Brain microvascular endothelial cell (primary cell): ENCODE measurements around the gene CCDC124.

Experiments
- DNase-seq: peaks from one replicate; pipeline ENCODE4 v3.0.0-alpha.2; 2020
- H3K27ac ChIP-seq: fragments of 250-450 bp; sonication (Bioruptor Pico); 2 replicates; pipeline ENCODE4 v1.5.1; 2020; ENCODE audit warnings: mild to moderate bottlenecking, moderate library complexity
- H3K27me3 ChIP-seq: fragments of 250-450 bp; sonication (Bioruptor Pico); replicated peaks from 2 replicates; pipeline ENCODE4 v1.5.1; 2020; ENCODE audit warnings: mild to moderate bottlenecking
- H3K36me3 ChIP-seq: fragments of 250-450 bp; sonication (Bioruptor Pico); replicated peaks from 2 replicates; pipeline ENCODE4 v1.5.1; 2020; ENCODE audit warnings: mild to moderate bottlenecking
- H3K4me3 ChIP-seq: 2 replicates; pipeline ENCODE4 v1.5.1; 2011; ENCODE audit warnings: low read depth, mild to moderate bottlenecking, control low read depth, low read length, moderate library complexity
- CTCF ChIP-seq: IDR thresholded peaks from 2 replicates; pipeline ENCODE4 v1.5.1; 2011; ENCODE audit warnings: low read depth, mild to moderate bottlenecking, moderate library complexity, low read length, control low read depth, inconsistent platforms; ENCODE audit errors: missing control alignments
- in situ Hi-C: cut with HindIII; loops from 2 replicates; pipeline ENCODE4 v1.10.0; 2017; ENCODE audit warnings: low sequenced_read_pairs, low pct_ligation_motif_present

The CCDC124 gene

GRCh38 chr19:17942181-17942580, 9.4 kb downstream of the CCDC124 start:
- no peak for TF ChIP-seq CTCF
- Histone ChIP-seq H3K4me3 (no peak overlapping the region), H3K36me3 (peaks cover 8% of the 10 kb centered on the region), H3K27me3 (no peaks in the 10 kb centered on the region), H3K27ac (no peak overlapping the region)
- in situ Hi-C loops: no loop called here
- no peak for DNase-seq

GRCh38 chr19:17942582-17943273, 9.9 kb downstream of the CCDC124 start:
- no peak for TF ChIP-seq CTCF
- Histone ChIP-seq H3K4me3 (no peak overlapping the region), H3K36me3 (peaks cover 8% of the 10 kb centered on the region), H3K27me3 (no peaks in the 10 kb centered on the region), H3K27ac (no peak overlapping the region)
- in situ Hi-C loops: no loop called here
- DNase-seq: no peak

DNA sequence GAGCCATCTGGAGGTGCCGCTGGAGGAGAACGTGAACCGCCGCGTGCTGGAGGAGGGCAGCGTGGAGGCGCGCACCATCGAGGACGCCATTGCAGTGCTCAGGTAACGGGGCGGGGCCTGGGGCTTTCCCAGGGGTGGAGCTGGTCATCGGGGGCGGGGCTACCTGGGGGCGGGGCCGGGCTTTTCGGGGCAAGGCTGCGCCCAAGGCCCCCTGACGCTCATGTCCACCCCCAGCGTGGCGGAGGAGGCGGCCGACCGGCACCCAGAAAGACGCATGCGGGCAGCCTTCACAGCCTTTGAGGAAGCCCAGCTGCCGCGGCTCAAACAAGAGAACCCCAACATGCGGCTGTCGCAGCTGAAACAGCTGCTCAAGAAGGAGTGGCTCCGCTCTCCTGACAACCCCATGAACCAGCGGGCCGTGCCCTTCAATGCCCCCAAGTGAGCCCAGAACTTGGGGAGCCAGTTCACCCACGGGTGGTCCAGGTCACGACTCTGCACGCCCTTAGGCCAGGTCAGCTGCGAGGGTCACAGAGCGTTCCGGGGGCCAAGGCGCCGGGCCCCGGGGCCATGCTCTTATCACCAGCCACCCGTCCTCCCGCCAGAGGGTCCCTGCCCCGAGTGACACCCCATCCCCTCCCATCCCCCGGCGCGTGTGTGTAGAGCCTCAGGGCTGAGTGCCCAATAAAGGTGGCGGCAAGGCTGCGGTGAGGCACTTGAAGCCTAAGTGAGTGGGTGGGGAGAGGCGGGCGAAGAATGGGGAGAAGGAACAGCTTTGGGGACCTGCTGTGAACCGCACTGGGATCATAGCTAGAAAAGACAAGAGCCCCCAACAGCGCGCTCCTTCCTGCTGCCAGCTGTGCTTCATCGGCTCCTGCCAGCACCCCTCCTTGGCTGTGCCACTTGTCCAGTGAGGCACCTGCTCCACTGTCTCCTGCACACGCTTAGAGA, 10.7 kb downstream of the CCDC124 start:
- in situ Hi-C loops: no loop called here
- H3K27me3 ChIP-seq: no peaks in the 10 kb centered on the region
- TF ChIP-seq CTCF: no peak
- no peak overlapping the region for H3K4me3 ChIP-seq
- no peak for DNase-seq
- peaks cover 8% of the 10 kb centered on the region for H3K36me3 ChIP-seq
- H3K27ac ChIP-seq: no peak overlapping the region

- DNase-seq: peak; percentile 41
- peaks cover 5% of the 10 kb centered on the region for H3K36me3 ChIP-seq
- in situ Hi-C loops: no loop called here
- H3K27me3 ChIP-seq: peaks cover 3% of the 10 kb centered on the region
- no peak for TF ChIP-seq CTCF
- no peak overlapping the region for H3K4me3 ChIP-seq
- no peak overlapping the region for H3K27ac ChIP-seq
Measured at GRCh38 chr19:17944301-17944700, 11.5 kb downstream of the CCDC124 start.

DNA sequence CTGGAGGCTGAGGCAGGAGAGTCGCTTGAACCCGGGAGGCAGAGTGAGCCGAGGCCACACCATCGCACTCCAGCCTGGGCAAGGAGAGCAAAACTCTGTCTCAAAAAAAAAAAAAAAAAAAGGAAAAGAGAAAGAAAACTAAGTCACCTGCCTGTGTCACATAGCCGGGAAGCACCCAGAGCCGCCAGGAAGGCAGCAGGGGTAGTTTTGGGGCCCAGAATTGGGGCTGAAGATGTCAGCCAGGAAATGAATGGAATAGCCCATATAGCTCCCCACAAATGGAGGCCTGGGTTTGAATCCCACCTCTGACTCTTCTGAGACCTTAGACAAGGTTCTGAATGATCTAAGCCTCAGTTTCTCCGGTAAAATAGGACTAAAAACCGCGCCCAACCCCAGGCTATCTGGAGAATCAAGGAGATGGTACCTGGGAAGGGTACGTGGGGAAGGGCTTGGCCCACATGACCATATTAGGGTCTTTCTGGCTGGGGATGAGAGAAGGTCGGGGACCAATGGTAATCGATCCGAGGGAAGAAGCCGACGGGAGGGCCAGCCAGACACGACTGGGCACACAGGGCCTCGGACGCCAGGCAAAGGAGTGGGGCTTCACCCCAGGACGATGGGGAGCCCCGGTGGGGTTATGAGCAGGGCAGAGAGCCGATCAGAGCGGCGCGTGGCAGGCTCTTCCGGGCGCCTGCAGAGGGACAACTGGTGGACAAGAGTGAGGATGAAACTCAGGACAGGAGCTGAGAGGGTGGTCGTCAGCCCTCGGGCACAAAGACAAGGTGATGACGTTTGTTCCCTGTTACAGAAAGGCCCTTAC, 14.4 kb downstream of the CCDC124 start:
- peak overlapping the region; percentile 52 for H3K4me3 ChIP-seq
- in situ Hi-C loops: no loop called here
- H3K36me3 ChIP-seq: peaks cover 5% of the 10 kb centered on the region
- H3K27ac ChIP-seq: no peak overlapping the region
- DNase-seq: no peak
- H3K27me3 ChIP-seq: peaks cover 32% of the 10 kb centered on the region
- peak; percentile 29 for TF ChIP-seq CTCF
